ENCODE results near the gene TRAPPC5. TPM values are rescaled to one million over a fixed set of nuclear protein-coding genes. Genes with fewer than 3 reads are reported as not detected.

The TRAPPC5 gene
- total RNA-seq, 1 donor from 2014 or later, result 88.8 TPM

- H3K27ac Mint-ChIP-seq, result no peak overlapping the region
- no peaks in the 10 kb centered on the region for H3K9me3 Mint-ChIP-seq (ENCODE audit: low read depth)
- H3K4me3 Mint-ChIP-seq (ENCODE audit: low read depth), result no peak overlapping the region
- no peak for DNase-seq (ENCODE audit: low spot score, unreplicated experiment)
- H3K27me3 Mint-ChIP-seq, result peaks cover 43% of the 10 kb centered on the region
- H3K36me3 Mint-ChIP-seq (ENCODE audit: insufficient read depth), result no peaks in the 10 kb centered on the region
- TF ChIP-seq CTCF (IDR thresholded peaks at IDR 0.05; ENCODE audit: unreplicated experiment), result no peak
- H3K4me1 Mint-ChIP-seq (ENCODE audit: low read depth), result no peaks in the 10 kb centered on the region
Measured at GRCh38 chr19:7704280-7705060, 23.8 kb downstream of the TRAPPC5 start.

- no peak for TF ChIP-seq CTCF (IDR thresholded peaks at IDR 0.05; ENCODE audit: unreplicated experiment)
- no peak overlapping the region for H3K4me3 Mint-ChIP-seq (ENCODE audit: low read depth)
- no peak overlapping the region for H3K27ac Mint-ChIP-seq
- H3K36me3 Mint-ChIP-seq (ENCODE audit: insufficient read depth), result no peaks in the 10 kb centered on the region
- H3K9me3 Mint-ChIP-seq (ENCODE audit: low read depth), result no peaks in the 10 kb centered on the region
- H3K27me3 Mint-ChIP-seq, result peaks cover 39% of the 10 kb centered on the region
- H3K4me1 Mint-ChIP-seq (ENCODE audit: low read depth), result no peaks in the 10 kb centered on the region
- no peak for DNase-seq (ENCODE audit: low spot score, unreplicated experiment)
Measured at GRCh38 chr19:7705387-7706187, 25.0 kb downstream of the TRAPPC5 start.

- no peak overlapping the region for H3K27ac Mint-ChIP-seq
Measured at GRCh38 chr19:7706188-7706954, 25.7 kb downstream of the TRAPPC5 start.

GRCh38 chr19:7706955-7707456, 26.4 kb downstream of the TRAPPC5 start:
- H3K27ac Mint-ChIP-seq, result no peak overlapping the region
- no peak for TF ChIP-seq CTCF (IDR thresholded peaks at IDR 0.05; ENCODE audit: unreplicated experiment)
- DNase-seq (ENCODE audit: low spot score, unreplicated experiment), result no peak

More at GRCh38 chr19:7706188-7706954, 25.7 kb downstream of the TRAPPC5 start:
- Mint-ChIP-seq H3K4me1 (ENCODE audit: low read depth) (no peaks in the 10 kb centered on the region), H3K4me3 (ENCODE audit: low read depth) (no peak overlapping the region), H3K9me3 (ENCODE audit: low read depth) (no peaks in the 10 kb centered on the region), H3K36me3 (ENCODE audit: insufficient read depth) (no peaks in the 10 kb centered on the region), H3K27me3 (peaks cover 41% of the 10 kb centered on the region)
- no peak for TF ChIP-seq CTCF (IDR thresholded peaks at IDR 0.05; ENCODE audit: unreplicated experiment)
- no peak for DNase-seq (ENCODE audit: low spot score, unreplicated experiment)

More at GRCh38 chr19:7706955-7707456, 26.4 kb downstream of the TRAPPC5 start:
- no peaks in the 10 kb centered on the region for H3K36me3 Mint-ChIP-seq (ENCODE audit: insufficient read depth)
- no peak overlapping the region for H3K4me3 Mint-ChIP-seq (ENCODE audit: low read depth)
- H3K9me3 Mint-ChIP-seq (ENCODE audit: low read depth), result no peaks in the 10 kb centered on the region
- peaks cover 39% of the 10 kb centered on the region for H3K27me3 Mint-ChIP-seq
- H3K4me1 Mint-ChIP-seq (ENCODE audit: low read depth), result no peaks in the 10 kb centered on the region
